HG02763 (cell line): Measurements from ENCODE around the gene ALG1L2.
"Not testable (repeated sequence)": the region's sequence is repeated elsewhere in the genome, so short reads cannot be mapped to it uniquely, and the experiment has no call there.

Source experiments
- ATAC-seq: cut with Tn5 transposase; IDR thresholded peaks from one replicate; pipeline ENCODE4 v1.9.1; 2021; ENCODE audit warnings: mild to moderate bottlenecking, moderate library complexity; ENCODE audit not compliant: unreplicated experiment

Gene ALG1L2

GRCh38 chr3:130081351-130081881, at the start of gene ALG1L2:
TSS of gene ALG1L2 (plus strand) at chr3:130081831. CDS start at chr3:130082017, 186 bp downstream.
- no peak for ATAC-seq

GRCh38 chr3:130037126-130037815, 44.4 kb upstream of the ALG1L2 start:
- ATAC-seq: not testable (repeated sequence)

- not testable (repeated sequence) for ATAC-seq
Measured at GRCh38 chr3:130042736-130043135, 38.9 kb upstream of the ALG1L2 start.

- not testable (repeated sequence) for ATAC-seq
Measured at GRCh38 chr3:130043658-130044057, 38.0 kb upstream of the ALG1L2 start.

- no peak for ATAC-seq
Measured at GRCh38 chr3:130044370-130044769, 37.3 kb upstream of the ALG1L2 start.

GRCh38 chr3:130048726-130049125, 32.9 kb upstream of the ALG1L2 start:
- no peak for ATAC-seq

- not testable (repeated sequence) for ATAC-seq
Measured at GRCh38 chr3:130052366-130052765, 29.3 kb upstream of the ALG1L2 start.

- not testable (repeated sequence) for ATAC-seq
Measured at GRCh38 chr3:130052965-130053364, 28.7 kb upstream of the ALG1L2 start.

- not testable (repeated sequence) for ATAC-seq
Measured at GRCh38 chr3:130057536-130058266, 23.9 kb upstream of the ALG1L2 start.

- ATAC-seq: not testable (repeated sequence)
Measured at GRCh38 chr3:130058267-130058657, 23.4 kb upstream of the ALG1L2 start.

GRCh38 chr3:130058716-130059115, 22.9 kb upstream of the ALG1L2 start:
- not testable (repeated sequence) for ATAC-seq

GRCh38 chr3:130059162-130059561, 22.5 kb upstream of the ALG1L2 start:
- not testable (repeated sequence) for ATAC-seq

GRCh38 chr3:130073582-130073981, 8.0 kb upstream of the ALG1L2 start:
- ATAC-seq: no peak

GRCh38 chr3:130077636-130078035, 4.0 kb upstream of the ALG1L2 start:
- ATAC-seq: no peak

- ATAC-seq: not testable (repeated sequence)
Measured at GRCh38 chr3:130083363-130084090, 1.9 kb downstream of the ALG1L2 start.

- ATAC-seq: no peak
Measured at GRCh38 chr3:130084436-130084980, 2.9 kb downstream of the ALG1L2 start.

GRCh38 chr3:130085881-130086280, 4.2 kb downstream of the ALG1L2 start:
- ATAC-seq: no peak

- ATAC-seq: not testable (repeated sequence)
Measured at GRCh38 chr3:130086628-130087027, 5.0 kb downstream of the ALG1L2 start.

GRCh38 chr3:130088061-130088460, 6.4 kb downstream of the ALG1L2 start:
- no peak for ATAC-seq

- ATAC-seq: not testable (repeated sequence)
Measured at GRCh38 chr3:130090681-130091080, 9.1 kb downstream of the ALG1L2 start.

- no peak for ATAC-seq
Measured at GRCh38 chr3:130091958-130092357, 10.3 kb downstream of the ALG1L2 start.
